GM12892 (cell line): ENCODE results near the gene INPP5E.

Experiments used
- POLR2A ChIP-seq: IDR thresholded peaks from 2 replicates; pipeline ENCODE4 v1.6.1; 2011; ENCODE audit warnings: low read depth, low read length, control low read depth
- POLR2AphosphoS5 ChIP-seq: IDR thresholded peaks from 2 replicates; pipeline ENCODE4 v1.6.1; 2011; ENCODE audit warnings: low read depth, low read length, control low read depth
- TAF1 ChIP-seq: IDR thresholded peaks from 2 replicates; pipeline ENCODE4 v1.6.1; 2011; ENCODE audit warnings: low read depth, mild to moderate bottlenecking, control low read depth, low read length, borderline replicate concordance

- TF ChIP-seq POLR2AphosphoS5, result peak; percentile 74; the same call in 1 of the 2 replicates
- peak; percentile 70 for TF ChIP-seq POLR2A
- TF ChIP-seq TAF1, result no peak
Measured at GRCh38 chr9:136403538-136403914, 36.1 kb downstream of the INPP5E start.
